ENCODE results near the gene UGT1A1.

The UGT1A1 gene

GRCh38 chr2:233793465-233794127, 33.5 kb downstream of the UGT1A1 start:
- TF ChIP-seq SPI1 (IDR thresholded peaks at IDR 0.05; ENCODE audit: low read depth, low read length): no peak
- no peak for TF ChIP-seq POU2F2 (IDR thresholded peaks at IDR 0.05; ENCODE audit: low read depth, low read length)
- TF ChIP-seq TAF1 (IDR thresholded peaks at IDR 0.05; ENCODE audit: low read depth, low read length): no peak
- no peak for TF ChIP-seq POLR2A (IDR thresholded peaks at IDR 0.05; ENCODE audit: low read depth, low read length)
- no peak for TF ChIP-seq PAX5 (IDR thresholded peaks at IDR 0.05; ENCODE audit: insufficient read depth, low read length, severe bottlenecking)
- no peak for TF ChIP-seq POLR2AphosphoS5 (IDR thresholded peaks at IDR 0.05; ENCODE audit: low read depth, low read length)
- FAIRE-seq (no peak), DNase-seq (ENCODE audit: insufficient read length, low spot score) (no peak)

GRCh38 chr2:233794128-233794658, 34.1 kb downstream of the UGT1A1 start:
- TF ChIP-seq POU2F2 (IDR thresholded peaks at IDR 0.05; ENCODE audit: low read depth, low read length): no peak
- no peak for TF ChIP-seq POLR2AphosphoS5 (IDR thresholded peaks at IDR 0.05; ENCODE audit: low read depth, low read length)
- no peak for TF ChIP-seq POLR2A (IDR thresholded peaks at IDR 0.05; ENCODE audit: low read depth, low read length)
- no peak for TF ChIP-seq PAX5 (IDR thresholded peaks at IDR 0.05; ENCODE audit: insufficient read depth, low read length, severe bottlenecking)
- TF ChIP-seq TAF1 (IDR thresholded peaks at IDR 0.05; ENCODE audit: low read depth, low read length): no peak
- TF ChIP-seq SPI1 (IDR thresholded peaks at IDR 0.05; ENCODE audit: low read depth, low read length): no peak
- FAIRE-seq: no peak
- DNase-seq (ENCODE audit: insufficient read length, low spot score): no peak

GRCh38 chr2:233795735-233796171, 35.7 kb downstream of the UGT1A1 start:
- DNase-seq (ENCODE audit: insufficient read length, low spot score) (no peak), FAIRE-seq (no peak)
- no peak for TF ChIP-seq POU2F2 (IDR thresholded peaks at IDR 0.05; ENCODE audit: low read depth, low read length)
- no peak for TF ChIP-seq PAX5 (IDR thresholded peaks at IDR 0.05; ENCODE audit: insufficient read depth, low read length, severe bottlenecking)
- no peak for TF ChIP-seq POLR2AphosphoS5 (IDR thresholded peaks at IDR 0.05; ENCODE audit: low read depth, low read length)
- no peak for TF ChIP-seq POLR2A (IDR thresholded peaks at IDR 0.05; ENCODE audit: low read depth, low read length)
- no peak for TF ChIP-seq SPI1 (IDR thresholded peaks at IDR 0.05; ENCODE audit: low read depth, low read length)
- TF ChIP-seq TAF1 (IDR thresholded peaks at IDR 0.05; ENCODE audit: low read depth, low read length): no peak

- no peak for DNase-seq (ENCODE audit: insufficient read length, low spot score)
- no peak for TF ChIP-seq TAF1 (IDR thresholded peaks at IDR 0.05; ENCODE audit: low read depth, low read length)
- FAIRE-seq: no peak
These were observed 36.2 kb downstream of the UGT1A1 start for GRCh38 chr2:233796254-233796653.

- no peak for DNase-seq (ENCODE audit: insufficient read length, low spot score)
- no peak for FAIRE-seq
- TF ChIP-seq POLR2AphosphoS5 (IDR thresholded peaks at IDR 0.05; ENCODE audit: low read depth, low read length): no peak
- TF ChIP-seq POLR2A (IDR thresholded peaks at IDR 0.05; ENCODE audit: low read depth, low read length): no peak
- TF ChIP-seq SPI1 (IDR thresholded peaks at IDR 0.05; ENCODE audit: low read depth, low read length): no peak
These were observed 38.4 kb downstream of the UGT1A1 start for GRCh38 chr2:233798335-233799086.

DNA sequence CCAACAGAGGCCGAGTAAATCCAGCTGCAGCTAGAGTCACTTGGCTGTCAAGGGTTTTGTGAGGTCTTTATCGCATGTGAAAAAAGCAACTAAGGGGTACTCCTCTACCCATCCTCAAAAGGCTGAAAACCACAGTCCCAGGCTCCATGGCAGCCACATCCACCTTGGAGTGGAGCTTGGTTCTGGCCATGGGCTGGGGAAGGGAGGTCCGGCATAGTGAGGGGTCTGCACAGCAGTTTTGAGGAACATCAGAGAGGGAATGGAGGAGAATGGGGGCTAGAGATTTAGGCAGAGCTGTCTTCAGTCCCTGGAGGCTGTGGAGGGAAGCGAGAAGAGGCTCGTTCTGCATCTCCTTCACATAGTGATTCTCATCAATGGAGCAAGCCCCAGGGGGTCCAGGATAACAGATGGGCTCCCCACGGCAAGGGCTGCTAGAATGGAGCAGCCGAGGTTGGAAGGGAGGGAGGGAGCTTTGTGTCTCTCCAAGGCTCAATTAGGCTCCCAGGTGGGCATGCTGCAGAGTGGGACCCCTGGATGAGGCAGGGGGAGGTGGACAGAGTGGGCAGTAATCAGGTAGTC, 39.1 kb downstream of the UGT1A1 start:
- TF ChIP-seq SPI1 (IDR thresholded peaks at IDR 0.05; ENCODE audit: low read depth, low read length): no peak
- TF ChIP-seq POLR2A (IDR thresholded peaks at IDR 0.05; ENCODE audit: low read depth, low read length): no peak
- TF ChIP-seq PAX5 (IDR thresholded peaks at IDR 0.05; ENCODE audit: insufficient read depth, low read length, severe bottlenecking): no peak
- no peak for TF ChIP-seq POLR2AphosphoS5 (IDR thresholded peaks at IDR 0.05; ENCODE audit: low read depth, low read length)
- TF ChIP-seq POU2F2 (IDR thresholded peaks at IDR 0.05; ENCODE audit: low read depth, low read length): no peak
- no peak for TF ChIP-seq TAF1 (IDR thresholded peaks at IDR 0.05; ENCODE audit: low read depth, low read length)
- DNase-seq (ENCODE audit: insufficient read length, low spot score) (no peak), FAIRE-seq (no peak)

DNA sequence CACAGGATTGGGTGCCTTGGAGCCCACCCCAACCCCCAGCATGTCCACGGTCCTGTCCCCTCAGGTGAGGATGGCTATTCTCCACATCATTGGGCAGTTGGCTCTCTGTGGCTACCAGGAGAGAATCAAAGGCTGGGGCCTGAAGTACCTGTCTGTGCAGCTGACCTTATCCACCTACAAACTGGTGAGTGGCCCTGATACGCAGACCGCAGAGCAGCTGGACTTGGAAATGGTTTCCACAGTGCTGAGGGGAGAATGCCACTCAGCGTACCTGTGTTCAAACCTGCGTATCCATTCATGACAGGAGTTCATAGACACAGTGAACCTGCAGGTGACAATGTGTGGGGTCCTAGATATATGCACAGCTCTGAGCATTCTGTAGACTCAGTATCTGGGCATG, 39.6 kb downstream of the UGT1A1 start:
- DNase-seq (ENCODE audit: insufficient read length, low spot score) (no peak), FAIRE-seq (no peak)
- no peak for TF ChIP-seq SPI1 (IDR thresholded peaks at IDR 0.05; ENCODE audit: low read depth, low read length)
- TF ChIP-seq POLR2AphosphoS5 (IDR thresholded peaks at IDR 0.05; ENCODE audit: low read depth, low read length): no peak
- no peak for TF ChIP-seq PAX5 (IDR thresholded peaks at IDR 0.05; ENCODE audit: insufficient read depth, low read length, severe bottlenecking)
- no peak for TF ChIP-seq TAF1 (IDR thresholded peaks at IDR 0.05; ENCODE audit: low read depth, low read length)
- TF ChIP-seq POLR2A (IDR thresholded peaks at IDR 0.05; ENCODE audit: low read depth, low read length): no peak
- TF ChIP-seq POU2F2 (IDR thresholded peaks at IDR 0.05; ENCODE audit: low read depth, low read length): no peak

DNA sequence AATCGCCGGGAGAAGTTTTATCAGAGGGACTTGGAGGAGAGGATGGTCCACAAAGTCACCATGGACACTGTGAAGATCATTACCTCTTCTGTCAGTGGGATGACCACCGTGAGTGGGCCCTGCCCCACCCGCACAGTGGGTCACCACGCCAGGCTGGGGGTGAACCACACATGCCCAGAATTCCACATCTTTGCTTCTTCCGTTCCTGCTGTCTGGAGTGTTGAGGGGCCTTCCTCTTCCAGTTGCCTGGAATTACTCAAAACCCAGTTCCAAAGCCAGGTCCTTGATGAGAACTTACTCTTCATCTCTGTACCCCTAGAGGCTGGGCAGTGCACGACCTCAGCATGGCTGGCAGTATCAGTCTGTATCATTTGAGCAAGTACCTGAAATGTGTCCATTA, 40.1 kb downstream of the UGT1A1 start:
- no peak for DNase-seq (ENCODE audit: insufficient read length, low spot score)
- no peak for FAIRE-seq
- TF ChIP-seq TAF1 (IDR thresholded peaks at IDR 0.05; ENCODE audit: low read depth, low read length) (no peak), PAX5 (IDR thresholded peaks at IDR 0.05; ENCODE audit: insufficient read depth, low read length, severe bottlenecking) (no peak), SPI1 (IDR thresholded peaks at IDR 0.05; ENCODE audit: low read depth, low read length) (no peak), POLR2AphosphoS5 (IDR thresholded peaks at IDR 0.05; ENCODE audit: low read depth, low read length) (no peak), POU2F2 (IDR thresholded peaks at IDR 0.05; ENCODE audit: low read depth, low read length) (no peak), POLR2A (IDR thresholded peaks at IDR 0.05; ENCODE audit: low read depth, low read length) (no peak)

- DNase-seq (ENCODE audit: insufficient read length, low spot score) (no peak), FAIRE-seq (peak; percentile 23)
- no peak for TF ChIP-seq POU2F2 (IDR thresholded peaks at IDR 0.05; ENCODE audit: low read depth, low read length)
- peak; percentile 71 for TF ChIP-seq SPI1 (IDR thresholded peaks at IDR 0.05; ENCODE audit: low read depth, low read length)
These were observed 41.5 kb downstream of the UGT1A1 start for GRCh38 chr2:233801357-233802131.

Measured in GM12891 (cell line).